ENCODE data around the gene RASA1. TPM values are rescaled to one million over a fixed set of nuclear protein-coding genes. Genes with fewer than 3 reads are reported as not detected.

RASA1 gene
- total and polyA plus RNA-seq, 2 donors from 2014 or later: 9.9 to 25.5 TPM

GRCh38 chr5:87418506-87418905, 150.8 kb downstream of the RASA1 start:
- no peaks in the 10 kb centered on the region for H3K27me3 ChIP-seq (ENCODE audit: control insufficient read depth, insufficient read depth, low read length)
- H3K9me3 ChIP-seq (ENCODE audit: control insufficient read depth in 2 of 3, insufficient read depth in 1 of 3, low read length in 3 of 3): no peaks in the 10 kb centered on the region
- no peaks in the 10 kb centered on the region for H3K36me3 ChIP-seq (ENCODE audit: control insufficient read depth in 2 of 3, insufficient read depth in 3 of 3, low read length in 3 of 3)
- no peak for TF ChIP-seq CTCF (IDR thresholded peaks at IDR 0.05; ENCODE audit: borderline replicate concordance, extremely low read depth, insufficient read depth)
- no peak overlapping the region for H3K4me3 ChIP-seq (ENCODE audit: low read length in 3 of 3)
- FAIRE-seq (no peak), DNase-seq (no peak)
- no peaks in the 10 kb centered on the region for H3K4me1 ChIP-seq (ENCODE audit: control insufficient read depth in 2 of 3, insufficient read depth in 2 of 3, low read depth in 1 of 3, low read length in 3 of 3)
- H3K27ac ChIP-seq (ENCODE audit: low read depth in 2 of 2, low read length in 2 of 2): no peak overlapping the region
- H3K9ac ChIP-seq (ENCODE audit: low read length in 3 of 3): no peak overlapping the region
- intact Hi-C loops (cut with DNase I): no loop called here

GRCh38 chr5:87421307-87421706, 153.6 kb downstream of the RASA1 start:
- Histone ChIP-seq H3K4me3 (ENCODE audit: low read length in 3 of 3) (no peak overlapping the region), H3K27me3 (ENCODE audit: control insufficient read depth, insufficient read depth, low read length) (no peaks in the 10 kb centered on the region), H3K9me3 (ENCODE audit: control insufficient read depth in 2 of 3, insufficient read depth in 1 of 3, low read length in 3 of 3) (no peaks in the 10 kb centered on the region), H3K9ac (ENCODE audit: low read length in 3 of 3) (no peak overlapping the region), H3K36me3 (ENCODE audit: control insufficient read depth in 2 of 3, insufficient read depth in 3 of 3, low read length in 3 of 3) (no peaks in the 10 kb centered on the region), H3K27ac (ENCODE audit: low read depth in 2 of 2, low read length in 2 of 2) (no peak overlapping the region), H3K4me1 (ENCODE audit: control insufficient read depth in 2 of 3, insufficient read depth in 2 of 3, low read depth in 1 of 3, low read length in 3 of 3) (no peaks in the 10 kb centered on the region)
- TF ChIP-seq CTCF (IDR thresholded peaks at IDR 0.05; ENCODE audit: borderline replicate concordance, extremely low read depth, insufficient read depth): no peak
- FAIRE-seq (no peak), DNase-seq (no peak)
- intact Hi-C loops (cut with DNase I): no loop called here

GRCh38 chr5:87423755-87424154, 156.1 kb downstream of the RASA1 start:
- Histone ChIP-seq H3K36me3 (ENCODE audit: control insufficient read depth in 2 of 3, insufficient read depth in 3 of 3, low read length in 3 of 3) (no peaks in the 10 kb centered on the region), H3K9me3 (ENCODE audit: control insufficient read depth in 2 of 3, insufficient read depth in 1 of 3, low read length in 3 of 3) (no peaks in the 10 kb centered on the region), H3K4me1 (ENCODE audit: control insufficient read depth in 2 of 3, insufficient read depth in 2 of 3, low read depth in 1 of 3, low read length in 3 of 3) (no peaks in the 10 kb centered on the region), H3K27me3 (ENCODE audit: control insufficient read depth, insufficient read depth, low read length) (no peaks in the 10 kb centered on the region), H3K9ac (ENCODE audit: low read length in 3 of 3) (no peak overlapping the region), H3K27ac (ENCODE audit: low read depth in 2 of 2, low read length in 2 of 2) (no peak overlapping the region), H3K4me3 (ENCODE audit: low read length in 3 of 3) (no peak overlapping the region)
- FAIRE-seq: no peak
- intact Hi-C loops (cut with DNase I): no loop called here
- DNase-seq: no peak
- no peak for TF ChIP-seq CTCF (IDR thresholded peaks at IDR 0.05; ENCODE audit: borderline replicate concordance, extremely low read depth, insufficient read depth)

GRCh38 chr5:87430863-87431457, 163.3 kb downstream of the RASA1 start:
- H3K9me3 ChIP-seq (ENCODE audit: control insufficient read depth in 2 of 3, insufficient read depth in 1 of 3, low read length in 3 of 3): no peaks in the 10 kb centered on the region
- no peak for TF ChIP-seq CTCF (IDR thresholded peaks at IDR 0.05; ENCODE audit: borderline replicate concordance, extremely low read depth, insufficient read depth)
- intact Hi-C loops (cut with DNase I): no loop called here
- no peaks in the 10 kb centered on the region for H3K4me1 ChIP-seq (ENCODE audit: control insufficient read depth in 2 of 3, insufficient read depth in 2 of 3, low read depth in 1 of 3, low read length in 3 of 3)
- H3K36me3 ChIP-seq (ENCODE audit: control insufficient read depth in 2 of 3, insufficient read depth in 3 of 3, low read length in 3 of 3): no peaks in the 10 kb centered on the region
- no peak overlapping the region for H3K9ac ChIP-seq (ENCODE audit: low read length in 3 of 3)
- DNase-seq (no peak), FAIRE-seq (no peak)
- H3K4me3 ChIP-seq (ENCODE audit: low read length in 3 of 3): no peak overlapping the region
- no peak overlapping the region for H3K27ac ChIP-seq (ENCODE audit: low read depth in 2 of 2, low read length in 2 of 2)
- no peaks in the 10 kb centered on the region for H3K27me3 ChIP-seq (ENCODE audit: control insufficient read depth, insufficient read depth, low read length)
